BE2C (cell line): ENCODE data around the gene POFUT1.

Experiments
- DNase-seq: peaks from one replicate; pipeline ENCODE4 v3.0.0-alpha.2; 2020
- H3K27me3 ChIP-seq: fragments of 250-450 bp; sonication (Bioruptor Pico); 2 replicates; pipeline ENCODE4 v1.5.1; 2020; ENCODE audit warnings: mild to moderate bottlenecking
- H3K36me3 ChIP-seq: fragments of 250-450 bp; sonication (Bioruptor Pico); 2 replicates; pipeline ENCODE4 v1.5.1; 2020; ENCODE audit warnings: mild to moderate bottlenecking
- H3K4me1 ChIP-seq: fragments of 250-450 bp; sonication (Bioruptor Pico); 2 replicates; pipeline ENCODE4 v1.5.1; 2020
- H3K4me3 ChIP-seq: 2 replicates; pipeline ENCODE4 v1.5.1; 2011; ENCODE audit warnings: low read depth, low read length
- H3K9me3 ChIP-seq: fragments of 250-450 bp; sonication (Bioruptor Pico); 2 replicates; pipeline ENCODE4 v1.5.1; 2020
- CTCF ChIP-seq: IDR thresholded peaks from 2 replicates; pipeline ENCODE4 v1.5.1; 2012; ENCODE audit warnings: mild to moderate bottlenecking, low read depth, low read length

The POFUT1 gene

GRCh38 chr20:32206760-32207625 is 687 bp upstream of the POFUT1 start:
- peak overlapping the region; percentile 100 for H3K4me3 ChIP-seq
- no peak for DNase-seq
- peaks cover 19% of the 10 kb centered on the region for H3K36me3 ChIP-seq
- H3K9me3 ChIP-seq = no peaks in the 10 kb centered on the region
- peaks cover 6% of the 10 kb centered on the region; the same call in 1 of the 2 replicates for H3K4me1 ChIP-seq
- H3K27me3 ChIP-seq = no peaks in the 10 kb centered on the region
- no peak for TF ChIP-seq CTCF

GRCh38 chr20:32208499-32209154 is 947 bp downstream of the POFUT1 start:
- Histone ChIP-seq H3K27me3 (no peaks in the 10 kb centered on the region), H3K36me3 (peaks cover 10% of the 10 kb centered on the region), H3K4me1 (peaks cover 6% of the 10 kb centered on the region; the same call in 1 of the 2 replicates), H3K4me3 (peak overlapping the region; percentile 100), H3K9me3 (no peaks in the 10 kb centered on the region)
- DNase-seq = no peak
- no peak for TF ChIP-seq CTCF

GRCh38 chr20:32209850-32210605 is 2.3 kb downstream of the POFUT1 start:
- peaks cover 12% of the 10 kb centered on the region for H3K36me3 ChIP-seq

GRCh38 chr20:32213870-32214269 is 6.2 kb downstream of the POFUT1 start:
- TF ChIP-seq CTCF = no peak
- peaks cover 3% of the 10 kb centered on the region for H3K4me1 ChIP-seq
- H3K9me3 ChIP-seq = no peaks in the 10 kb centered on the region
- H3K27me3 ChIP-seq = no peaks in the 10 kb centered on the region
- H3K4me3 ChIP-seq = no peak overlapping the region
- H3K36me3 ChIP-seq = peaks cover 46% of the 10 kb centered on the region
- no peak for DNase-seq

More at GRCh38 chr20:32209850-32210605, 2.3 kb downstream of the POFUT1 start:
- H3K9me3 ChIP-seq = no peaks in the 10 kb centered on the region
- peaks cover 6% of the 10 kb centered on the region; the same call in 1 of the 2 replicates for H3K4me1 ChIP-seq
- H3K4me3 ChIP-seq = no peak overlapping the region
- DNase-seq = no peak
- TF ChIP-seq CTCF = no peak
- H3K27me3 ChIP-seq = no peaks in the 10 kb centered on the region

- peaks cover 53% of the 10 kb centered on the region for H3K36me3 ChIP-seq
- no peak for TF ChIP-seq CTCF
- peaks cover 3% of the 10 kb centered on the region for H3K4me1 ChIP-seq
Observed at GRCh38 chr20:32215147-32215546, 7.5 kb downstream of the POFUT1 start.

More at GRCh38 chr20:32215147-32215546, 7.5 kb downstream of the POFUT1 start:
- Histone ChIP-seq H3K9me3 (no peaks in the 10 kb centered on the region), H3K27me3 (no peaks in the 10 kb centered on the region), H3K4me3 (no peak overlapping the region)
- no peak for DNase-seq
